GM12874 (cell line): ENCODE measurements around the gene METRN.

Source experiments
- CTCF ChIP-seq: IDR thresholded peaks from 2 replicates; pipeline ENCODE4 v1.5.1; 2011; ENCODE audit warnings: low read depth, mild to moderate bottlenecking, control low read depth, low read length, moderate library complexity; ENCODE audit not compliant: insufficient read depth

METRN gene

GRCh38 chr16:764848-765487, 50.0 kb downstream of the METRN start:
- no peak for TF ChIP-seq CTCF

GRCh38 chr16:765488-765865, 50.6 kb downstream of the METRN start:
- TF ChIP-seq CTCF, result no peak

GRCh38 chr16:766008-766819, 51.3 kb downstream of the METRN start:
- no peak for TF ChIP-seq CTCF

GRCh38 chr16:766820-767640, 52.1 kb downstream of the METRN start:
- no peak for TF ChIP-seq CTCF

- no peak for TF ChIP-seq CTCF
Measured at GRCh38 chr16:767743-768235, 52.9 kb downstream of the METRN start.

GRCh38 chr16:768428-768827, 53.5 kb downstream of the METRN start:
- no peak for TF ChIP-seq CTCF
